WTC11 (cell line): ENCODE results near the gene MIPOL1. TPM values are rescaled to one million over a fixed set of nuclear protein-coding genes. Genes with fewer than 3 reads are reported as not detected.

Source experiments
- ATAC-seq: fragments of 200-7000 bp; cut with Tn5 transposase; 2 replicates; pipeline ENCODE4 v1.10.0; 2021; ENCODE audit warnings: mild to moderate bottlenecking, moderate library complexity
- CTCF ChIA-PET: fragments of 300-600 bp; sonication (Branson Sonifier 250); formaldehyde crosslinking; loops from one replicate; lab custom pipeline; 2021; ENCODE audit warnings: antibody characterized with exemption; lab: Charles Lee
- POLR2A ChIA-PET: fragments of 350-600 bp; sonication (Branson Sonifier 250); formaldehyde crosslinking; loops from one replicate; lab custom pipeline; 2021; ENCODE audit warnings: antibody characterized with exemption; lab: Charles Lee
- DNase-seq: peaks from one replicate; pipeline ENCODE4 v3.0.0; 2021; ENCODE audit warnings: low spot score
- H3K27ac Mint-ChIP-seq: 2 replicates; pipeline ENCODE4 v1.8.0; 2021; ENCODE audit warnings: mixed read lengths
- H3K27me3 Mint-ChIP-seq: 2 replicates; pipeline ENCODE4 v1.8.0; 2021; ENCODE audit warnings: low read depth, mild to moderate bottlenecking, moderate library complexity, mixed read lengths
- H3K36me3 Mint-ChIP-seq: 2 replicates; pipeline ENCODE4 v1.8.0; 2021; ENCODE audit warnings: mixed read lengths
- H3K4me1 Mint-ChIP-seq: 2 replicates; pipeline ENCODE4 v1.8.0; 2022; ENCODE audit warnings: mixed read lengths
- H3K4me3 Mint-ChIP-seq: 2 replicates; pipeline ENCODE4 v1.8.0; 2021; ENCODE audit warnings: mild to moderate bottlenecking, moderate library complexity, mixed read lengths
- H3K9me3 Mint-ChIP-seq: 2 replicates; pipeline ENCODE4 v1.8.0; 2021; ENCODE audit warnings: mixed read lengths
- ATF2 ChIP-seq: sonication (generic); formaldehyde crosslinking; IDR thresholded peaks from 2 replicates; pipeline ENCODE4 v1.8.1; 2022; ENCODE audit warnings: low read depth, missing genetic modification reagents, borderline replicate concordance
- CREB1 ChIP-seq: sonication (generic); formaldehyde crosslinking; IDR thresholded peaks from 2 replicates; pipeline ENCODE4 v1.8.0; 2023; ENCODE audit warnings: mild to moderate bottlenecking, missing genetic modification reagents
- E2F4 ChIP-seq: sonication (generic); formaldehyde crosslinking; IDR thresholded peaks from 2 replicates; pipeline ENCODE4 v1.8.1; 2022; ENCODE audit warnings: low read depth, mild to moderate bottlenecking, moderate library complexity, missing genetic modification reagents, borderline replicate concordance
- FOXP4 ChIP-seq: sonication (generic); formaldehyde crosslinking; IDR thresholded peaks from 2 replicates; pipeline ENCODE4 v1.8.0; 2022; ENCODE audit warnings: mild to moderate bottlenecking, missing genetic modification reagents
- GRHL2 ChIP-seq: fragments of 250-450 bp; sonication (Bioruptor Pico); IDR thresholded peaks from 2 replicates; pipeline ENCODE4 v1.8.0; 2022; ENCODE audit warnings: mild to moderate bottlenecking, moderate library complexity; ENCODE audit not compliant: insufficient replicate concordance, severe bottlenecking
- JAZF1 ChIP-seq: fragments of 250-450 bp; sonication (Bioruptor Pico); IDR thresholded peaks from 2 replicates; pipeline ENCODE4 v1.9.0; 2021; ENCODE audit warnings: moderate library complexity, mild to moderate bottlenecking, inconsistent platforms
- JUN ChIP-seq: sonication (generic); formaldehyde crosslinking; IDR thresholded peaks from 2 replicates; pipeline ENCODE4 v1.8.0; 2023; ENCODE audit warnings: mild to moderate bottlenecking, missing genetic modification reagents
- PREB ChIP-seq: sonication (generic); formaldehyde crosslinking; IDR thresholded peaks from 2 replicates; pipeline ENCODE4 v1.8.1; 2022; ENCODE audit warnings: mild to moderate bottlenecking, missing genetic modification reagents, moderate library complexity, borderline replicate concordance
- RORB ChIP-seq: fragments of 250-450 bp; sonication (Bioruptor Pico); IDR thresholded peaks from 2 replicates; pipeline ENCODE4 v1.9.0; 2021; ENCODE audit warnings: mild to moderate bottlenecking
- SP1 ChIP-seq: sonication (generic); formaldehyde crosslinking; conservative IDR thresholded peaks from 2 replicates; pipeline ENCODE4 v1.8.1; 2022; ENCODE audit warnings: missing genetic modification reagents
- TEAD1 ChIP-seq: sonication (generic); formaldehyde crosslinking; IDR thresholded peaks from 2 replicates; pipeline ENCODE4 v1.8.0; 2022; ENCODE audit warnings: mild to moderate bottlenecking, missing genetic modification reagents
- ZNF138 ChIP-seq: sonication (generic); formaldehyde crosslinking; conservative IDR thresholded peaks from 2 replicates; pipeline ENCODE4 v1.8.1; 2022; ENCODE audit warnings: mild to moderate bottlenecking, moderate library complexity, missing genetic modification reagents
- ZNF425 ChIP-seq: fragments of 250-450 bp; sonication (Bioruptor Pico); conservative IDR thresholded peaks from 2 replicates; pipeline ENCODE4 v1.9.0; 2021; ENCODE audit warnings: mild to moderate bottlenecking
- total RNA-seq: library from RNA; stranded (reverse); gene quantifications from 3 replicates; pipeline ENCODE4 v1.2.3, GENCODE V29; 2021

Gene MIPOL1
- total RNA-seq, 1 experiment from 2014 or later: 13.1 TPM

- TF ChIP-seq FOXP4 (CRISPR knock-in tag) (no peak), ZNF138 (no peak), JUN (CRISPR knock-in tag) (no peak), JAZF1 (no peak), GRHL2 (CRISPR knock-in tag) (no peak), RORB (no peak)
- TF ChIP-seq, all 79 proteins: peak for 0
Measured at GRCh38 chr14:37210448-37210847, 12.7 kb downstream of the MIPOL1 start (continued).

- no peaks in the 10 kb centered on the region; the same call in 1 of the 2 replicates for H3K27me3 Mint-ChIP-seq
- H3K27ac Mint-ChIP-seq: no peak overlapping the region
- TF ChIP-seq ATF2 (CRISPR knock-in tag): no peak
- TF ChIP-seq E2F4 (CRISPR knock-in tag): no peak
- TF ChIP-seq SP1 (CRISPR knock-in tag): no peak
- TF ChIP-seq CREB1: no peak
- TF ChIP-seq TEAD1 (CRISPR knock-in tag): no peak
- H3K36me3 Mint-ChIP-seq: peaks cover 16% of the 10 kb centered on the region
- H3K9me3 Mint-ChIP-seq: peaks cover 21% of the 10 kb centered on the region
- ATAC-seq: no peak
- CTCF ChIA-PET: no interaction called here
- no peak overlapping the region for H3K4me3 Mint-ChIP-seq
- no peaks in the 10 kb centered on the region for H3K4me1 Mint-ChIP-seq
- no peak for DNase-seq
- POLR2A ChIA-PET: no interaction called here
Measured at GRCh38 chr14:37213016-37213415, 15.3 kb downstream of the MIPOL1 start.

- DNase-seq: no peak
- H3K9me3 Mint-ChIP-seq: peaks cover 15% of the 10 kb centered on the region
- peaks cover 7% of the 10 kb centered on the region for H3K36me3 Mint-ChIP-seq
- no peak overlapping the region for H3K27ac Mint-ChIP-seq
- no peaks in the 10 kb centered on the region; the same call in 1 of the 2 replicates for H3K27me3 Mint-ChIP-seq
- no peaks in the 10 kb centered on the region for H3K4me1 Mint-ChIP-seq
- TF ChIP-seq ZNF425: no peak
- TF ChIP-seq PREB: no peak
- TF ChIP-seq, all 79 proteins: peak for 0
- ChIA-PET CTCF (interaction anchor here (0.8 to 1.2 kb wide), 2 partner anchors 15 to 17 kb away, joined by 3 to 4 read pairs; no protein-coding TSS in a partner anchor), POLR2A (interaction anchor here (0.7 kb wide), 1 partner anchor 458 kb away, joined by 4 read pairs; no protein-coding TSS in a partner anchor)
- ATAC-seq: no peak
- H3K4me3 Mint-ChIP-seq: no peak overlapping the region
Measured at GRCh38 chr14:37215345-37215744, 17.6 kb downstream of the MIPOL1 start.
